Right lung (tissue), 5 donors: ENCODE results near the gene VOPP1. TPM values are rescaled to one million over a fixed set of nuclear protein-coding genes. Genes with fewer than 3 reads are reported as not detected.

ENCODE experiments used
- DNase-seq, 2 donors: peaks; one replicate each; pipeline ENCODE4 v3.0.0-alpha.2; 2013
- polyA plus RNA-seq, 5 donors: library from polyadenylated mRNA; unstranded; fragments of 120-200 nt; gene quantifications; one replicate each; pipeline versions ENCODE4 v1.2.1 to v1.2.3, GENCODE V29; 2013; ENCODE audit warnings: inconsistent platforms in 1 of 5, low replicate concordance in 1 of 5; ENCODE audit not compliant: insufficient read length in 5 of 5, insufficient read depth in 1 of 5

Gene VOPP1
- polyA plus RNA-seq, 5 donors: 35.0 to 38.8 (median 36.8) TPM

- DNase-seq: no peak
Measured at GRCh38 chr7:55493408-55493807, 78.9 kb downstream of the VOPP1 start.

DNA sequence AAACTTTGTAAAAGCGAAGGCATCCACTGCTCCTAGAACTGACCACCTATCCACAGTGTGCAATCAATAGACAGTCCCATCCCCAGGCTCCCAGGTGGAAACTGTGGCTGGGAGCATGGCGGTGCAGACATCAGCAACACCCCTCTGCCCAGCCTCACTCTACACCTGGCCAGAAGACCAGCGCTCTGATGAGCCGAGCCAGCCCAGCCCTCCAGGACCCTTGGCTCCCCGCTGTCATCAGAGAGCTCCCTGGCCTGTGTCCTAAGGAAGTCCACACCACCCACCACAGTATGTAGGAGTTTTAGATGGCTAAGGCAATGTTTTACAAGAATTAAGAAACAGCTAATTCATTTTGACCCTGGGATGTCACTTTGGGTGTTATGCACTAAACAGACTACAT lies 81.0 kb downstream of the VOPP1 start:
- DNase-seq: no peak

- DNase-seq: no peak
Measured at GRCh38 chr7:55490099-55490498, 82.2 kb downstream of the VOPP1 start.

- DNase-seq: no peak
Measured at GRCh38 chr7:55489552-55489951, 82.8 kb downstream of the VOPP1 start.

GRCh38 chr7:55488804-55489340 lies 83.4 kb downstream of the VOPP1 start:
- DNase-seq: no peak

GRCh38 chr7:55488216-55488615 lies 84.1 kb downstream of the VOPP1 start:
- DNase-seq: no peak

DNA sequence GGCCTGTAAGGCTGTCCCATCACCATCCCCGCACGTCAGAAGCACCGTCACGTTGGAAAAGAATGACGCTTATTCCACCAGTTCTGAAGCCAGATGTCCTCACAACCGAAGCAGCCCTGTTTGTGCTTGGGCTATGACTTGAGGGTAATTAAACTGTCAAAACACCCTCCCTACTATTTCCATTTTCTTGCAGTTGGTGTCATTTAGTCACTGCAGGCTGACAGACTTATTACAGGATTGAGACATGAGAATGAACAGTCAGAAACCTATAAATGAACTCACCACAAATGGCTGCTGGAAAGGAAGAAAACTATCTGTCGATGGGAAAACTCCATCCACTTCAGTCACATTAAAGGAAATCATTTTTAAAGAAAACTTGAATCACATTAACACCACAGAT lies 85.3 kb downstream of the VOPP1 start:
- no peak for DNase-seq

DNA sequence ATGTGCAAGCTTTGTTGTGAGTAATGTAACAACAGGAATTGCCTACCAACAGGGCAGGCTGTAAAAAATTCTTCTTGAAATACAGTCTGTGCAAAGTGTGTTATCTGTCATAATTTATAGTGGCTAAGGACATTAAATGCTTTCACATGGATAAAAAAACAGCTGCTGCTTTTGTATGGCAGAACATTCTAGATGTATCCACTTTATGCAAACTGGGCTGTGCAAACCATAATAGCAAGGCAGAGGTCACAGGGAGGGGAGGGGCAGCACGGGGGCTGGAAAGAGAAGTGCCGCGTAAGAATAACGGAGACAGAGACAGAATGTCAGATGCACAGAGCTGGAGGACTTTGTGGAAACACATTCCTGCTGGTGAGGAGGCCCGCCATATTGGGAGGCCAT lies 86.1 kb downstream of the VOPP1 start:
- no peak for DNase-seq

- DNase-seq: no peak
Measured at GRCh38 chr7:55485501-55486191, 86.7 kb downstream of the VOPP1 start.

DNA sequence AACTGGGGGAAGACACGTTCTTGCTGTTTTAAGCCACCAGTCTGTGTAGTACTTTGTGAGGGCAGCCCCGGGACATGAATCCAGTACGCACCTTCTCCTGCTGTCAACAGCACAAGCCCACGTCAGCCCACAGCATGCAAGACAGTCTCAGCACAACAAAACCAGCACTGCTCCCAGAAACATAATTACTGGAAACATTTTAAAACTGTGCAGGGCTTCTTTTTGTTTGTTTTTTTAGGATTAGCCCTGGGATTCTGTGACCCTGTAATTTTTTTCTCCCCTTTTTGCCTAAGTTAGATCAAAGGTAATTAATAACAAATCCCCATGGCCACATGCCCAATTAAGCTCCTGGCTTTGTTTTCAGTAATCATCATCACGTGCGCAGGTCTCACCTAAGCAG lies 87.5 kb downstream of the VOPP1 start:
- DNase-seq: no peak

DNA sequence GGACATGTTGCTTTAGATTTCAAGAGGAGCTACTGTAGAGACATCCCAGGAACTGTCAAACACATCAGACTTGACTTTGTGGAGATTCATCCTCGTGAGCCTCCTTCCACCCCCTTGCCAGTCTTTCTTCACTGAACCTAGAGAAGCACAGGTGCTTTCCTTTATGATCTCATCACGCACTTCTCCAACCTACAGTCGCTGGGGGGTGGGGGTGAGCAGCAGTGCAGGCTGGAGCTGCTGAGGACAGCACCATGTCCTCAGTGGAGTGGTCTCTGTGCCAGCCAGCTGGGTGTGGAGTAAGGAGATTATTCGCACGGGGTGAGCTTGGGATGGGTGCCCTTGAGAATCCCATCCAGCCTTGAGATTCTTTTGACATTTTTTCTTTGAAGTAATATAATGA lies 88.1 kb downstream of the VOPP1 start:
- no peak for DNase-seq

- DNase-seq: no peak
Measured at GRCh38 chr7:55483046-55483445, 89.3 kb downstream of the VOPP1 start.

- DNase-seq: no peak
Measured at GRCh38 chr7:55481155-55481554, 91.1 kb downstream of the VOPP1 start.

DNA sequence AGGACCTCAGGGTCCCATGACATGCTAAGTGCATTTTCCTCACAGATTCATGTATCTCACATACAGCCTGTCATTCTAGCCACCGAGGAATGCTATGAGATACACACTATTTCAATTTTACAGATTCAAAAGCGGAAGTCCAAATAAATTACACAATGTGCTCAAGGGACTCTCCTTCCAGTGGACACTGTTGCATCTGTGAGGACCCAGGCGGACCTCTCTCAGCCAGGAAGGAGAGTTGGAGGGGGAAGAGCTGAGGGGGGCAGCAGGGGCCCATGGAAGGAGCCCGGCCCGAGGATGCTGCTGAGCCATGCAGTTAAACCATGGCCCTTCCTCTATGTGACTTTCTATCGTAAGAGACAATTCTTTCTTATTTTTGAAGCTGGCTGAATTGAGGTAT lies 93.6 kb downstream of the VOPP1 start:
- DNase-seq: no peak

DNA sequence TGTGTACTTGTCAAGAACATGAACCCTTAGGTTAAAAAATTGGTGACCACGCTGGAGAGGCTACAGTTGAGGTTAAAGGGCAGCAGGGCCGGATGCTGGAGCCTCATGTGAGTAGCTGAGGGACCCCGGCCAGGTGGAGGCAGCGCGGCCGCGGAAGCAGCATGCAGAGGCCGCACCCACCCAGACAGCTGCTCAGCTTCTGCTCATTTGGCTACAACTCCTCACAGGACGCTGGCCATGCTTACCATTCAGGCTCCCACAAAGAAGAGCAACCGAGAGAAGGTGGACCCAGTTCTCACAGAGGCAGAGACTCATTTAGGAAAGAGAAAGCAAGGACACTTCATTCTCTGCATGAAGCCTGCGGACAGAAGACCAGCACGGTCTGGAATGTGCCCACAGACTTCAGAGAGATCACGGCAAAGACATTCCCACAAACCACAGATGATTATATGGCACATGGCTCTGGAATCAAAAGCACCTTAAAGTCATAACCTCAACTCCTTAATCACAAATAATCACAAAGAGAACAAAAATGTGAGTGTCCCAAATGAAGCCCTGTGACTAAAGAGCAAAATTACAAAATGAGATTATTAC lies 94.4 kb downstream of the VOPP1 start:
- no peak for DNase-seq

DNA sequence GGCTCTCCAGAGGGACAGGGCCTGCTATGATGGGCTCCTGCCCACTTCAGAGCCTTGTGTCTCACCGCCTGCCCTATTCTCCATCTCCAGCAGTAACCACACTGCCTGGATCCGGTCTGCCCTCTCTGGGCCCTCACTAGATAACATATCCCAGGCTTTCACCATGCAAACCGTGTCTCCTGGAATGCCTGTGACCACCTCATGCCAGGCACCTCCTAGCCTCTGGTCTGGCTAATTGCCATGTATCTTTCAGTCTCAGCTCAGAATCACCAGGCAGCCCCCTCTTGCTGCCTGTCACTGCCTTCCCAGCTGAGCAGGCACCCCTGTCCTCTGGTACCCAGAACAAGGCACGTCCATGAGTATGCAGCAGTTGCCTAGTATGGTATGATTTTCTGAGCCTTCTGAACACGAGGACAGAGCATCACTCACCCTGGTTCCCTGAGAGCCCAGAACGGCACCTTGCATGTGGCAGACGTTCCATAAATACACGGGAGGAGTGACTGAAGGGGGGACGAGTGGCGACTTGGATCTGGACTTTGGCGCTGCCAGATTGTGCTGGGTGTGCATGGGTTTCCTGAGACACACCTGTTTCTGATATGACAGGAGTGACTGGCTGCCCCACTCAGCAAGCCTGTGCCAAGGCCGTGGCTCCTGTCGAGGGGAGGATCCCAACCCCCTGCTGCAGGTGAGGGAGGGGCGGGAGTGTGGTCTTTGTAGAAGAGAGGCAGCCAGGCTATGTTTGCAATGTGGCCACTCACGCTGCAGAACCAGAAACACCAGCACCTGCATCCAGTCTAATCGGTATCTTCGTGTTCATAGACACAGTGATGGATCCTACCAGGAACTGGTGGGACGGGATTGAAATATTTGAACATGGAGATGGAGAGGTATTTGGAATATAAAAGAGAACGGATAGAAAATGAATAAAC lies 95.2 kb downstream of the VOPP1 start:
- no peak for DNase-seq

DNA sequence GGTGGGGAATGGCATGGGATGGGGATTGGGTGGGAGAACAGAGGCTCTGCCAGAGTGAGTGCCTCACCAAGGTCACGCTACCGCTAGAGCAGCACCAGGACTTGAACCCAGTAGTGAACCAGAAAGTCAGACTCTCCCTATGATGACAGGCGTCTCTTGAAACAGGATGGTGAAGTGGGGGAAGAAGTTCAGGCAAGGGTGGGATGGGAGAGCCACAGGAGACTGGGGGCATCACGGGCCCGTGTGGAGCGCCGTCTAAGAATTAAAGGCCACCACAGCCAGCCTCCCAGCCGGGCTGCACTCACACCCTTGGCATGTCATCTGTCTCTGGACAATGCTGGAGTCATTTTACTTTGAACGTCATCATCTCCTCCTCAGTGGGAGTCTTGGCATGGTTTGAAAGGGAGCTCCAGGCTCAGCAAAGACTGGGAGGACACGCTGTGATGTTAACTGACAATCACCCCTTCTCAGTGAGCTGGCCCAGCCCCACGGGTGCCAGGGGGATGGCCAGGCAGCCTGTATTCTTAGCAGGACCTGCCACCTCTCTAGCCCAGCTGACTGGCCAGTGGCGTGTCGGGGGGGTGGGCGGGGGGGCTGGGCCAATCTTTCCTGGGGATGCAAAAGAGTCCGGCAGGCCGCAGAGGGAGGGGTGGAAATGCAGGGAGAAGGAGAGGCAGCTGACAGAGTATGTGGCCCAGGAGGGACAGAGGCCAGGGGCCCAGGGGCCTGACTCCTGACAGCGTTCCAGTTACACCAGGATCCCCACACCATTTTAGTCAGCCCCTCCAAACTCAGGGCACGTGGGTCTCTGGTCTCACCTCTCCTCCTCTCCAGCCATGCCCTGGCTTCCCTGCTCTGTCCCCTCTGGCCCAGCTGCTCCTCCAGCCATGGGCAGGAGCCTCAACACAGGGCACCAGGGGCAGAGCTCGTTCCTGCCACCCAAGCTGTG lies 96.2 kb downstream of the VOPP1 start:
- DNase-seq: no peak

DNA sequence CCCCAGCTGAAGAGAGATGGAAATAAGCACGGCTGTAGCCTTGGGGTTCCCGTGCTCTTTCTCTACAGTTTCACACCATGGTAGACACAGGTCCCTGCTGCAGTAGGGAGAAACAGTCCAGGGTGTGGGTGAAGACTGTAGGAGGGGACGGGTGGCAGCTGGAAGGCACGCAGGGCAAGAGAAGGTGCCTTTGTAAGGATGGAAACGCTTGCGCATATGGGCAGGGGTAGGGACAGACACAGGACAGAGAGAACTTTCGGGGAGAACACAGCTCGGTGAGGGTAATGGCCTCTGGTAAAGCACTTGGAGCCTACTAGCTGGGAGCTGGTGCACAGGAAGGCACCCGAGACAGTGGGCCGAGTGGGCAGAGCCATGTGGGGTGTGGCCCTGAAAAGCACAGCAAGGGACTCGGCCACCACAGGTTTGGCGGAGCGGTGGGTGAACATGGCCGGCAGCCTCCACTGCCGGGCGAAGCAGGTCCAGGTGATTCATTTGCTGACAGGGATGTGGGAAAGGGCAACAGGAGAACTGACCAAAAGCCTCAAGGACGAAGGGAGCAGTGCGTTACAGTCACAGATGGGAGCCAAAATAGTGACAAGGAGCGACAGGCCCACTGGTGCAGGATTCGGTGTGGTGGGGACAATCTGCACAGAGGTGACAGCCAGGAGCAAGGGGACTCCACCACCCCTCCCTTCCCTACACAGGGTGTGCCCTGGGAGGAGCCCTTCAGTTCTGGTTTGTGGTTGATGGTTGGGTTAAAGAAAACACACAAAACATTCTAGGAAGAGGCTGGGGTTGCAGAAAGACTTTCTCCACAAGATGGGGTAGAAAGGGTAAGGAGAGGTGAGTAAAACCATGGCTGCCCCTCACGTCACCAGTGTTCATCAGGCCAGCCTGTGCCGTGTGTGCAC lies 97.1 kb downstream of the VOPP1 start:
- DNase-seq: no peak

- DNase-seq: no peak
Measured at GRCh38 chr7:55473932-55474331, 98.4 kb downstream of the VOPP1 start.
